Fibroblast of skin of scalp (primary cell): ENCODE measurements around the gene KCTD2.
"Not testable (repeated sequence)": the region's sequence is repeated elsewhere in the genome, so short reads cannot be mapped to it uniquely, and the experiment has no call there.

Experiments used
- DNase-seq: peaks from one replicate; pipeline ENCODE4 v3.0.0-alpha.2; 2013

The KCTD2 gene

DNA sequence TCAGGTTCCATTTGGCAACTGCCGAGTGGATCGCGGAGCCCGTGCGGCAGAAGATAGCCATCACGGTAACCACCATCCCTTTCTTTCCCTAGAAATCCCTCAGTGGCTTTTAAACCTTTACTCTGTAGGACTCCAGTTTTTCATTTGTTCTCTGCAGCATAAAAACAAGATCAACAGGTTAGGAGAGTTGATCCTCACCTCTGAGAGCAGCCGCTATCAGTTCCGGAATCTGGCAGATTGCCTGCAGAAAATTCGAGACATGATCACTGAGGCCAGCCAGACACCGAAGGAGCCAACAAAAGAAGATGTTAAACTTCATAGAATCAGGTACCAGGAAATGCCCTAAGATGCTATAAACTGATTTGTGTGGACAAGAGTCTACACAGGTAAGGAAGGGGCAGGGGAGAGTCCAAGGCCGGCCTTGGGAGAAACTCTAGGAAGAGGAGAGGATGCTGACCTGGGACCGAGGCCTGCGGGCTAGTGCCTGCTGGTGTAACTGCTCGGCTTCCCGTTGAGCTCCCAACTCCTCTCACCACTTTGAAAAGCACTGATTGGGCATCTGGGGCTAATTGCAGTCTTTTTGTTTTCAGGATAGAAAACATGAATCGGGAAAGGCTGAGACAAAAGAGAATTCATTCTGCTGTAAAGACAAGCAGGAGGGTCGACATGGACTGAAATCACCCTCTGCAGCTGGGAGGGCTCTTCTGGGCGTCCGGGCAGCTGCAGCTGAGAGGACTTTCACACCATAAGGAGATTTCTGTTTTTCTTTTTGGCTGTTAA is 26.5 kb upstream of the KCTD2 start:
- DNase-seq, result no peak

DNA sequence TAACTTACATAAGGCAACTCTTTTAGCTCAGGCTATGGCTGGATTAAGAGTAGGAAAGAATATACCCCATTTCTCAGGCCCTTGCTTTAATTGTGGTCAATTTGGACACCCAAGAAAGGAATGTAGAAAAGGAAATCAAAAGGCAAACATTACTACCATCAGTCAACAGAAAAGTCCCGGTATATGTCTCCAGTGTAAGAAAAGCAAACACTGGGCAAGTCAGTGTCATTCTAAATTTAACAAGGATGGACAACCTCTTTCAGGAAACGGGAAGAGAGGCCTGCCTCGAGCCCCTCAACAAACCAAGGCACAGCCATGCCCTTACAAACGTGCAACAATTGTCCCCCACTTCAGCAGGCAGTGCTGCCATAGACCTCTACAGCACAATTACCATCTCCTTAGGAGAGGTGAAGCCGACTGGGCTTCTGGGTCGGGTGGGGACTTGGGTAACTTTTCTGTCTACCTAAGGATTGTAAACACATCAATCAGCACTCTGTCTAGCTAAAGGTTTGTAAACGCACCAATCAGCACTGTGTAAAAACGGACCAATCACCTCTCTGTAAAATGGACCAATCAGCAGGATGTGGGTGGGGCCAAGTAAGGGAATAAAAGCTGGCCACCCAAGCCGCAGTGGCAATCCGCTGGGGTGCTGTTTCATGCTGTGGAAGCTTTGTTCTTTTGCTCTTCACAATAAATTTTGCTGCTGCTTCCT is 22.2 kb upstream of the KCTD2 start:
- DNase-seq, result no peak

DNA sequence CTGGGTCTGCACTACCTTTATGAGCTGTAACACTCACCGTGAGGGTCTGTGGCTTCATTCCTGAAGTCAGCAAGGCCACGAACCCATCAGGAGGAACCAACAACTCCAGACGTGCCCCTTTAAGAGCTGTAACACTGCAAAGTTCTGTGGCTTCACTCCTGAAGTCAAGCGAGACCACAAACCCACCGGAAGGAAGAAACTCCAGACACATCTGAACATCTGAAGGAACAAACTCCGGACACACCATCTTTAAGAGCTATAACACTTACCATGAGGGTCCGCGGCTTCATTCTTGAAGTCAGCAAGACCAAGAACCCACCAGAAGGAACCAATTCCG is 21.7 kb upstream of the KCTD2 start:
- DNase-seq, result not testable (repeated sequence)

DNA sequence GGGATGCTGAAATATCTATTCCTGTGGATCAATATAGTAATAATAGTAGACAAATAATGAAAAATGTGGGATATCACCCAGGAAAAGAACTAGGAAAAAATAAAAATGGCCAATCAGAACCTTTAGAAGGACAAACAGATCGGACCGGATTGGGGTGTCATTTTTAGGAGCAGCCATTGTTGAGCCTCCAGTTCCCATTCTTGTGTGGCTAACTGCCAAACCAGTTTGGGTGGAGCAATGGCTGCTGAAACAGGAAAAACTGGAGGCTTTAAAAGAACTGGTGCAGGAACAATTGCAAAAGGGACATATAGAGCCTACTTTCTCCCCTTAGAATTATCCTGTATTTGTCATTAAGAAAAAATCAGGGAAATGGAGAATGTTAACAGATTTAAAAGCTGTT is 20.4 kb upstream of the KCTD2 start:
- not testable (repeated sequence) for DNase-seq

DNA sequence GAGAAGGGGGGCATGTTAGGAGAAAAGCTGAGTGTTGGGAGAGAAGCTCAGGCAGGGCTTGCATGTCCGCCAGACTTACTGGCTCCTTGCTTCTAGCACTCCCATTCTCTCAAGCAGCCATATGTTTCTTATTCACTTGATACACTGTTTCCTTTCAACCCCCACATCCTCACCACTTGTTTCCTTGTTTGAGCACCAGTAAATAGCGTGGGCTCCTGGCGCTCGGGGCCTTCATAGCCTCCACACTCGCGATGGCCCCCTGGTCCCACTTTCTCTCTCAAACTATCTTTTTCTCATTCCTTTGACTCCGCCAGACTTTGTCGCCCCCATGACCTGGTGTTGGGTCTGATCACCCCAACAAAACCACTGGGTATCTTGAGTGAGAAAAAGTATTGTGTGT is 16.9 kb upstream of the KCTD2 start:
- DNase-seq, result no peak

DNA sequence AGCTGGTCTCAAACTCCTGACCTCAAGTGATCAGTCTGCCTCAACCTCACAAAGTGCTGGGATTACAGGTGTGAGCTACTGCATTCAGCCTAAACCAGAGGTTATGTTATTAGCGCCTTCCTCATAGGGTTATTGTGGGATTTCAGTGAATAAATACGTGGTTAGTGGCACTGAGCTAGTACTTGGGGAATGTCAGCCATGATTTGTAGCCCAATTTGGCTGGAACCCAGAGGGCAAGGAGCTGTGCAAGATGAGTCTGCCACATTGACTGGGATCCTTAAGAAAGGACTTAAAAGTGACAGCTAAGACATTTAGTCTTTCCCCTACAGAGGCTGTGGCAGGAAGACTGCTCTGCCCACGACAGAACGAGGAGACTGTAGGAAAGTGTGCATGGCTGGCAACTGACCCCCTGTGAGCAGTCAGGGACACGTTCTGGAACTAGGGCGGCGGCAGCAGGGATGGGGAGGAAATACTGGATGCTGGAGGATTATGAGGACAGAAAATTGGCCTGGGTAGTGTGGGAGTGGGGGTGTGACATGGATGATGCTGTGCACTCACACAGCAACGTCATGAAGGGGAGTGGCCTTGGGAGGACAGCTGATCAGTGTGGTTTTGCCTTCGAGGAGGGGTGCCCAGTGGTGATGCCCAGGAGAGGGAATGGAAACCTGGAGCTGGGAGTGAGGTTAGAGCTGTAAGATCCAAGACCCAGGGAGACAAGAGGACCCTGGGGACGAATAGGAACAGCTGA is 14.9 kb upstream of the KCTD2 start:
- peak; percentile 84 for DNase-seq

DNA sequence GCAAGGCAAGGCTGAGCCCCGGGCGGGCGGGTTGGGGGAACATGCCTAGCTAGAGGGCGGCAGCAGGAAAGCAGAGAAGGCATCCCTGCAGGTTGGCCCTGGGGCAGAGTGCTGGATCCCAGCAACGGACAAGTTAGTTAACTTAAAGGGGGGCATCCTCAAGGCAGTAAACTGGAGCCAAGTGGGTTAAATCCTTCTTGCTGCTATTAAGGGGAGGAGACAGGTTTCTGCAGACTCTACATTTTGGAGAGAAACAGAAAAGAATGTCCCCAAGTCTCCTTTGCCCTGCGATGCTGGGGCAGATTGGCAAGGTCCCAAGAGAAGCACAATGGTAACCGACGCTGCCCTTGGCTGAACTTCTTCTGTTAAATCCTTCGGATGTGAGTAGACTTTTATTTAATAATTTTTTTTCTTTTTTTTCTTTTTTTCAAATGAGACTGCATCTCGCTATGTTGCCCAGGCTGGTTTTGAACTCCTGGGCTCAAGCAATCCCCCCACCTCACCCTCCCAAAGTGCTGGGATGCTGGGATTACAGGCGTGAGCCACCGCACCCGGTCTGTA is 14.2 kb upstream of the KCTD2 start:
- peak; percentile 35 for DNase-seq

DNA sequence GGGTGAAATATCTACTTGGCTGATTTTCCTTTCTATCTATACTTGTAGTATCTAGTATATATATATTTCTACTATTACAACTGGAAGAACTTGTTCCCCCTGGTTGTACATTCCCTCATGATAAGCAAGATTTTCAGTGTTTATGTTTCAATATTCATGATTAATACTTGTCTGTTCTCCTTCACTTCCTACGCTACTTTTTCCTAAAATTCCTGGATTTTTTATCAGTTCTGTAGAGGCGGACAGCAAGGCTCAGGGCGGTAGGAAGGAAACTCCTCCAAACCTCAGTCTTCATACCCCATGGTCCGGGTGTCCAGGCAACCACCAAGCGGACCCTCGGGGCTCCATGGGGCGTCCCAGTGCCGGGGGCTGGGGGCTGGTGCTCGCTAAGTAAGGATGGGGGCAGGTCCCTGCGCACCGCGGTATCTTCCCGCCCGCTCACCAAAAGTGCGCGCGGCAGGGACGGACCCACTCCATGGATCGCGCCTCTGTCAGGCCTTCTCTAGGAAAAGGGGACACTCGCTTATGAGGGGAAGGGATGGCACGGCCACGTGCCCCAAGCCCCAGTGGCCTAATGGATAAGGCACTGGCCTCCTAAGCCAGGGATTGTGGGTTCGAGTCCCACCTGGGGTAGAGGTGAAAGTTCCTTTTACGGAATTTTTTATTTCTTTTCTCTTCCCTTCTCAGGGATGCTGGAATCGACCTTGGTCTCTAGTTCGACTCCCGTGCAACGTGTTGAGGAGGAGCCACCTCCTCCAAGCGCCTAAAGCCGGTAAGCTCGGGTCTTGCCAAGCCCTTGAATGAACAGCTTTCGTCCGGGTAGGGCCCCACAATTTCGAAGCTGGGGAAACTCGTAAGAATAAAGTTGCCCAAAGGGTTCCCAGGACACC is 13.4 kb upstream of the KCTD2 start:
- peak; percentile 96 for DNase-seq

DNA sequence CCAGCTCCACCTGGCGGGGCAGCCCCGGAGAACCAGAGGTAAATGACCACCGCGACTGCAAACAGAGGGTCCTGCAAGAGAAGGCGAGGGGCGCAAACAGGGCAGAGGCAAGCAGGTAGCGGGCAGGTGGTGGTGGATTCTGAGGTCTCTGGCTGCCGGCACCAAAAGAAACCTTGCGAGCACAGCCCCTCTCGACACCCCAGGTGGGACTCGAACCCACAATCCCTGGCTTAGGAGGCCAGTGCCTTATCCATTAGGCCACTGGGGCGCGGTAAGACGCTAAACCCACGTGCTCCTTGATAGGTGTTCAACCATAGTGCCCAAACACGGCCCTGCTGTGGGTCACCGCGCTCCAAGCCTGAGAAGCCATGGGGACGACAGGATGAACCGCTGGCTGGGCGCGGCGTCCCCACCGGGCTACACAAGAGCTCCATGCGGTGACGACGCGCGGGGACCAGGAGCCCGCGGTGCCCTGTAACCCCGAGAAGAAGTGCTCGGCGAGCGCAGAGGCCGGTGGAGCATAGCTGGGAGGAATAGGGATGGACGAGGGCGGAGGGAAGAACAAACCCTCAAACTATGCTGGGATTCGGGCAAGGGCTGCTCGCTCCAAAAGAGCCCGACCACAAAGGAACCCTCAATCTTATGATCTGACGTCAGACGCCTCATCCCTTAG is 12.7 kb upstream of the KCTD2 start:
- peak; percentile 94 for DNase-seq

DNA sequence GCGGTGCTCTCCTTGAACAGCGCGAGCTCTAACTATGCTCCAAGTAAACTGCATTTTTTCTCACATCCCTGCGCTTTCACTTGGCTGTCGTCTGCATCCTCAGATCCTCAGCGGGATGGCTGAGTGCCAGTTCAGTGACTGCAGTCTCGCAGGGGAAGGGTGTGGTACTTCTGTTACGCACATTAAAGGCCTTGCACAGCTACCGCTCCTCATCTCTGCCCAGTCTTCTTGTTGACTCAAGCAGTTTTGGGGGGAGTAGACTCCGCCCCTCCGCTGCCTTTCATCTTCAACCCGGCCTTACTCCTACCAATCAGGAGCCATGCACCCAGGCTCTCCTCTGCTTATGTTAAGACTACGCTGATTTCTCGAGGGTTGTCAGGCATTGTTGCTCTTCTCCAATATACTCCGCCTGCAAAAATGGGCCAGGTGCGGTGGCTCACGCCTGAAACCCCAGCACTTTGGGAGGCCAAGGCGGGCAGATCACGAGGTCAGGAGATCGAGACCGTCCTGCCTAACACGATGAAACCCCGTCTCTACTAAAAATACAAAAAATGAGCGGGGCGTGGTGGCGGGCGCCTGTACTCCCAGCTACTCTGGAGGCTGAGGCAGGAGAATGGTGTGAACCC is 10.3 kb upstream of the KCTD2 start:
- DNase-seq, result peak; percentile 73

DNA sequence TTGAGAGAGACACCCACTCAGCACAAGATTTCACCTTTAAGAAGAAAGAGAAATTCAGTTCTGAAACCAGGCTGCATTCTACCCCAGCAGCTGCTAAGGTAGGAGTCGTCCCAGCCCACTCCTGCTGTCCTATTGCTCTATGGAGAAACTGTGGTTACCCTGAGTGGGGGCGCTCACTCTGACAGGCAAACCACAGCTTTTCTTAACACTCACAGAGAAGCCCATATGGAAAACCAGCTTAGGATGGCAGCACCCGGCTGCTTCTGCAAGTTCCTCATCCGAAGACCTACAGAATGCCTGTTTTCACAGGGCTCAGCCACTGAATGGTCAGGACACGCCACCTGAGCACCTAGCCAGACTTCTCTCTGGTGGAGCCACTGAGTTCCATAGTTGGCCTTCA is 7.8 kb upstream of the KCTD2 start:
- no peak for DNase-seq

DNA sequence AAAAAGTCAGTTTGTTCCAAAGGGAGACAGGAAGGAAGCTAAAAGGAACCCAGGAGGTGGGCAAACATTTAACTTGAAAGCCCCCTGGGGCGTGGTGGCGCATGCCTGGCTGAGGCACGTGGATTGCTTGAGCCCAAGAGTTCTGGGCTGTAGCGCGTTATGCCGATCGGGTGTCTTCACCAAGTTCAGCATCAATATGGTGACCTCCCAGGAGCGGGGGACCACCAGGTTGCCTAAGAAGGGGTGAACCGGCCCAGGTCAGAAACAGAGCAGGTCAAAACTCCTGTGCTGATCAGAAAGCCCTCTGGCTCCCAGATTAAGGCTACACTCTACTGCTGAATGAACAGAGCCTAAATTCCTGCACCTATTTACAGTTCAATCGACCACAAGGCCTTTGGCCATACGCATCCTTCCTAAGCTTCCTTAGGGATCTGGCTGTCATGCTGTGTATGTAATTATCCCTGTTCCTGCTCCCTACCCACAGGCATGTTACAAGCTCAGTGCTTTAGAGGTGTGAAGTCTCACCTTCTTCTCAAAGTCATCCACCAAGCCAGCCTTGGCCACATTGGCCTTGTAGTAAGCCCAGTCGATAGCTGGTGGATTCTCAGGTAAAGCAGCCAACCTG is 5.3 kb upstream of the KCTD2 start:
- no peak for DNase-seq

DNA sequence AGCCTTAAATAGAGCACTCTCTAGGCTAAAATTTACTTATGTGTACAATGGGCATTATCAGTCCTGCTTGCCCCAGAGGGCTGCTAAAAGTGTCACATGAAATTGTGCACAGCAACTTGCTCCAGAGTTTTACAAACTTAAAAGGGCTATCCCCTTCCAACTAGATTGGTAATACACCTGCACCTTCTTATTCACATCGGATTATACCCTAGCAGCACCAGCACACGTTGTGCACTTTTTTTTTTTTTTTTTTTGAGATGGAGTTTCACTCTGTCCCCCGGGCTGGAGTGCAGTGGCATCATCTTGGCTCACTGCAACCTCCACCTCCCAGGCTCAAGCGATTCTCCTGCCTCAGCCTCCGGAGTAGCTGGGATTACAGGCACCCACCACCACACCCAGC is 3.2 kb upstream of the KCTD2 start:
- DNase-seq, result not testable (repeated sequence)

DNA sequence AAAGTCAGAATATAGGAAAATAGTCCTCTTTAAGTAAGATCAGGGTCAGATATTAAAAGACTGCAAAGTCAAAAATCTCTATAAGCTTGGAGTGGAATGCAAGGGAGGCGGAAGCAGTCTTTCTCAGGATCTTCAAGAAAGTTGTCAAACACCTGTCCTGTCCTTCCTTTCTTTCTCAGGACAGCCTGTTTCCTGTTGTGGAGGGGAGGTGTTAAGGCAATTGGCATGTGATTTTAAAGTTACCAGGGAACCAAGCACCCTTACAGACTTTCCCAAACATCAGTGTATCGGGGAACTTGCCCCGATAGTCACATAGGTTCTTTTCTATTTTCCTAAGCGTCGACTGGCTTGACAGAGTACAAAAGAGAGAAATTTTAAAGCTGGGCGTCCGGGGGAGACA is 2.3 kb upstream of the KCTD2 start:
- no peak for DNase-seq

DNA sequence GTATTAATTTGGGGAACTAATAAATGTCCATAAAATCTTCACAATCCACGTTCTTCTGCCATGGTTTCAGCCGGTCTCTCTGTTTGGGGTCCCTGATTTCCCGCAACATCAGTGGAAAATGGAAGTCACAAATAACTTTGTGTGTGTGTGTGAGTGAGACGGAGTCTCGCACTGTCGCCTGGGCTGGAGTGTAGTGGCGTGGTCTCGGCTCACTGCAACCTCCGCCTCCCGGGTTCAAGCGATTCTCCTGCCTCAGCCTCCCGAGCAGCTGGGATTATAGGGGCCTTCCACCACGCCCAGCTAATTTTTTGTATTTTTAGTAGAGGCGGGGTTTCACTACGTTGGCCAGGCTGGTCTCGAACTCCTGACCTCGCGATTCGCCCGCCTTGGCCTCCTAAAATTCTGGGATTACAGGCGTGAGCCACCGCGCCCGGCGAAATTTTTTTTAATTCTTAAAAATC is 1.0 kb upstream of the KCTD2 start:
- not testable (repeated sequence) for DNase-seq

DNA sequence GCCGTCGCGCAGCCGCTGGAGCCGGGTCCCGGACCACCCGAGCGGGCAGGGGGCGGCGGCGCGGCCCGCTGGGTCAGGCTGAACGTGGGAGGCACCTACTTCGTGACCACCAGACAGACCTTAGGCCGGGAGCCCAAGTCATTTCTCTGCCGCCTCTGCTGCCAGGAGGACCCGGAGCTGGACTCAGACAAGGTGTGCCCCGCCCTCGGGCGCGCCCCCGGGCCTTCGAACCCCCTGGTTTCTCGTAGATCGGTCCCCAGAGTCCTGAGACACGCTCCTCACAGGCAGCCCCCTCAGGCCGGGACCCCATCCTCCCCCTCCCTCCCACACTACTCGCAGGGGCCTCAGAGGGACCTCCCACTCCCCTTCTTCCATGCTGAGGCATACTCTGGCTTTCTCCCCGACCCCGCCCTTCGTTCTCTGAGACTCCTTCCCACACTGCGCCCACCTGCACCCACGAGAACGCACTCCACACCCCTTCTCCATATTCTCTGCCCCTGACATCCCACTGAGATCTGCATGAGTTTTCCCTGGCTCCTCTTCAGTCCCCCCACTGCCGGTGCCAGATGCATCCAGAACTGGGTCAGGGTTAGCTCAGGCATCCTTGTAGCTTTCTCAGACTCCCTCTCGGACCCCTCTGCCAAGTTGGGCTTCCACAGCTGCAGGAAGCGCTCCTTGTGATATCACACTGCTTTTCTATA is 523 bp downstream of the KCTD2 start:
- DNase-seq, result no peak

DNA sequence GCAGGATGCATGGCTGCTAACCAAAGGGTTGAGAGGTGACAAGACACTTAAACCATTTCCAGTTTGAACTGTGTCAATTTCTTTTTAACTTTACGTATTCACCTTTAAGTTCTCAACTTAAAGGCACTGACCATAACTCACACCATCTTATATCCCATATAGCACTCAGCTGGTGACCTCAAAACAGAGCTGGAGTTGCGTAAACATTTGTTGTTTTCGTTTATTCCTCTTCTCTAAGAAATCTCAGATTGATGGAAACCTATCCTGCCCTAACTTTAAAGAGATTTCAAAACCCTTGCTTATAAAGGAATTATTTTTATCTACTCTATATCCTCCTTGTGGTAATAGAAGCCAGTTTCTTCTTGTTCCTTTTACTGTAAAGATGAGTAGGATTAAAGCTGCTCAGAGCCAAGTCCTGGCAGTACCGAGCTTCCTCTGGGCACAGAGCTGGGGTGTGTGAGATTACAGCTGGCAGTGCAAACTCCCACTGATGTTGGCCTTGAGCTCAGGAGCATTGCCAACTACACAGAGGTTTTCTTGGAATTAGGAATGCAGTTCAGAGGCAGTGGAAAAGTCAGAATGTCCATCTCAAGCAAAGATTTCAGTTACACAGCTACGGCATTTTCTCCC is 1.3 kb downstream of the KCTD2 start:
- DNase-seq, result no peak

DNA sequence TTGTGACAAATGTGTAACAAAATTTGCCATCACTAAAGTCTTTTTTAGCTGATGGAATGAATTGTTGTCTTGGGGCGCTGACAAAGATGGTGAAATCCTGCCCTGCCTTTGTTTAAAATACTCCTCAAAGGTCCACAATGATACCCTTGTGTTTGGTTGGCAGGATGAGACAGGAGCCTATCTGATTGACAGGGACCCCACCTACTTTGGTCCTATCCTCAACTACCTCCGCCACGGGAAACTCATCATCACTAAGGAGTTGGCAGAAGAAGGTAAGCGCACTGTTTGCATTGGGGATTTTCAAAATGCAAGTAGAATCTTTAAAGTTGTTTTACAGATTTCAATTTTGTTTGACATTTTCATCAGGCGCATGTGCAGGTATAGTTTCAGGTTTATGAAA is 2.0 kb downstream of the KCTD2 start:
- no peak for DNase-seq

DNA sequence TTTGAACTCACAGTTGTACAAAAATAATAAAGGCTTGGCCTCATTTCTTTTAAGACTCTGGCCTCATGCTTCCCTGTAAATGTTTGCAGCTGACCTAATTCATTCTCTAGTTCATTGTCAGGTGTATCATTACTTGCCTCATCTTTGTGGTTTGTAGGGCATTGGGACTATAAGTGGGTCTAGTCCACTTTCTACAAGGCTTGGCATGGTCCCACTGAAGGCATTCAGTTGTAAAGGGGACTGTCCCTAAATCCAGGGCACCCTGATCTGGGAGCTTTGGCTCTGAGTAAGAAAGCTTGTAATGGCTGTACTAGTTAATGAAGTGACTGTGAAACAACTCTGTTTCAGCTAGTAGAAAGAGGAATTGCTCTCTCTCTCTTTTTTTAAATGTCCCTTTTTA is 2.7 kb downstream of the KCTD2 start:
- DNase-seq, result no peak
